Measurements from ENCODE around the gene PLEKHG5.
"Not testable (repeated sequence)": the region's sequence is repeated elsewhere in the genome, so short reads cannot be mapped to it uniquely, and the experiment has no call there.

The PLEKHG5 gene

GRCh38 chr1:6435129-6435528, 56.3 kb downstream of the PLEKHG5 start:
- Histone ChIP-seq H3K27ac (ENCODE audit: poor library complexity, severe bottlenecking) (no peak overlapping the region), H3K4me3 (ENCODE audit: severe bottlenecking) (no peak overlapping the region), H3K9me3 (ENCODE audit: severe bottlenecking) (no peaks in the 10 kb centered on the region), H3K27me3 (ENCODE audit: insufficient read depth, poor library complexity, severe bottlenecking) (no peaks in the 10 kb centered on the region), H3K4me1 (ENCODE audit: insufficient read depth, poor library complexity, severe bottlenecking) (no peaks in the 10 kb centered on the region), H3K36me3 (ENCODE audit: low read depth) (no peaks in the 10 kb centered on the region)
- DNase-seq (ENCODE audit: low spot score) = no peak
- no peak for ATAC-seq (ENCODE audit: low read depth)
- TF ChIP-seq CTCF (IDR thresholded peaks at IDR 0.05; ENCODE audit: poor library complexity, severe bottlenecking) = no peak

GRCh38 chr1:6434186-6434585, 57.3 kb downstream of the PLEKHG5 start:
- no peak overlapping the region for H3K4me3 ChIP-seq (ENCODE audit: severe bottlenecking)
- DNase-seq (ENCODE audit: low spot score) (no peak), ATAC-seq (ENCODE audit: low read depth) (no peak)
- no peaks in the 10 kb centered on the region for H3K4me1 ChIP-seq (ENCODE audit: insufficient read depth, poor library complexity, severe bottlenecking)
- H3K36me3 ChIP-seq (ENCODE audit: low read depth) = no peaks in the 10 kb centered on the region
- no peaks in the 10 kb centered on the region for H3K9me3 ChIP-seq (ENCODE audit: severe bottlenecking)
- no peak for TF ChIP-seq CTCF (IDR thresholded peaks at IDR 0.05; ENCODE audit: poor library complexity, severe bottlenecking)
- H3K27me3 ChIP-seq (ENCODE audit: insufficient read depth, poor library complexity, severe bottlenecking) = no peaks in the 10 kb centered on the region
- H3K27ac ChIP-seq (ENCODE audit: poor library complexity, severe bottlenecking) = no peak overlapping the region

- not testable (repeated sequence) for H3K36me3 ChIP-seq (ENCODE audit: low read depth); H3K9me3 ChIP-seq (ENCODE audit: severe bottlenecking); H3K4me1 ChIP-seq (ENCODE audit: insufficient read depth, poor library complexity, severe bottlenecking); H3K27ac ChIP-seq (ENCODE audit: poor library complexity, severe bottlenecking); H3K27me3 ChIP-seq (ENCODE audit: insufficient read depth, poor library complexity, severe bottlenecking); ATAC-seq (ENCODE audit: low read depth); DNase-seq (ENCODE audit: low spot score); H3K4me3 ChIP-seq (ENCODE audit: severe bottlenecking)
Measured at GRCh38 chr1:6431645-6432579, 59.6 kb downstream of the PLEKHG5 start.

- H3K4me3 ChIP-seq (ENCODE audit: severe bottlenecking); DNase-seq (ENCODE audit: low spot score); ATAC-seq (ENCODE audit: low read depth); H3K4me1 ChIP-seq (ENCODE audit: insufficient read depth, poor library complexity, severe bottlenecking); H3K27ac ChIP-seq (ENCODE audit: poor library complexity, severe bottlenecking); H3K9me3 ChIP-seq (ENCODE audit: severe bottlenecking); H3K36me3 ChIP-seq (ENCODE audit: low read depth); H3K27me3 ChIP-seq (ENCODE audit: insufficient read depth, poor library complexity, severe bottlenecking): not testable (repeated sequence)
Measured at GRCh38 chr1:6429660-6430411, 61.6 kb downstream of the PLEKHG5 start.

GRCh38 chr1:6428453-6428852, 63.0 kb downstream of the PLEKHG5 start:
- H3K4me1 ChIP-seq (ENCODE audit: insufficient read depth, poor library complexity, severe bottlenecking); H3K36me3 ChIP-seq (ENCODE audit: low read depth); H3K27ac ChIP-seq (ENCODE audit: poor library complexity, severe bottlenecking); H3K4me3 ChIP-seq (ENCODE audit: severe bottlenecking); DNase-seq (ENCODE audit: low spot score); H3K9me3 ChIP-seq (ENCODE audit: severe bottlenecking); ATAC-seq (ENCODE audit: low read depth); H3K27me3 ChIP-seq (ENCODE audit: insufficient read depth, poor library complexity, severe bottlenecking): not testable (repeated sequence)

All from RWPE2 (cell line).